GM12878 (cell line): ENCODE results near the gene PDE8B. TPM values are rescaled to one million over a fixed set of nuclear protein-coding genes. Genes with fewer than 3 reads are reported as not detected.
A peak's percentile ranks its signal among the peaks of the same experiment; 100 is the strongest.

ENCODE experiments used
- ATAC-seq: fragments of 200-7000 bp; cut with Tn5 transposase; 3 replicates; pipeline ENCODE4 v1.9.1; 2020; ENCODE audit warnings: mild to moderate bottlenecking, moderate library complexity
- BruUV-seq: library from RNA; stranded (reverse); fragments of 400-500 nt; replicated peaks from 2 replicates; lab custom pipeline; 2021; lab: Mats Ljungman, UMichigan
- CTCF ChIA-PET: fragments of 300-600 bp; sonication (Branson Sonifier 250); formaldehyde crosslinking; extraction: SDS; loops from one replicate; lab custom pipeline; 2021; ENCODE audit warnings: inconsistent platforms; lab: Yijun Ruan, JAX
- POLR2A ChIA-PET: fragments of 350-600 bp; formaldehyde crosslinking; extraction: SDS; loops from one replicate; lab custom pipeline; 2021; ENCODE audit warnings: inconsistent platforms; lab: Charles Lee
- RAD21 ChIA-PET: fragments of 300-600 bp; sonication (Branson Sonifier 250); formaldehyde crosslinking; loops from one replicate; lab custom pipeline; 2023; ENCODE audit warnings: antibody characterized with exemption; ENCODE audit not compliant: unreplicated experiment; lab: Charles Lee
- SMC1A ChIA-PET: fragments of 300-600 bp; sonication (Branson Sonifier 250); formaldehyde crosslinking; loops from one replicate; lab custom pipeline; 2023; ENCODE audit not compliant: unreplicated experiment, uncharacterized antibody; lab: Charles Lee
- DNase-seq: peaks from one replicate; pipeline ENCODE4 v3.0.0-alpha.2; 2011; ENCODE audit warnings: low read depth, low spot score
- FAIRE-seq: peaks from 3 replicates; lab custom pipeline; 2011; peaks lifted over from hg19 to GRCh38; lab: Jason Lieb, UNC
- H2AFZ ChIP-seq: 2 replicates; pipeline ENCODE4 v1.6.0; 2011; ENCODE audit warnings: low read depth, low read length, control low read depth; ENCODE audit not compliant: control insufficient read depth
- H3K27ac ChIP-seq: 2 replicates; pipeline ENCODE4 v1.5.1; 2011; ENCODE audit warnings: control low read depth; ENCODE audit not compliant: control insufficient read depth, insufficient read depth
- H3K27me3 ChIP-seq, 2 experiments: replicated peaks in 1 of 2; 2 replicates each; pipeline versions ENCODE4 v1.6.0 to v1.6.1; 2011; ENCODE audit warnings: low read length in 1 of 2; ENCODE audit not compliant: control insufficient read depth in 2 of 2, insufficient read depth in 2 of 2
- H3K36me3 ChIP-seq, 2 experiments: 2 replicates each; pipeline ENCODE4 v1.5.1; 2011; ENCODE audit warnings: low read length in 1 of 2; ENCODE audit not compliant: control insufficient read depth in 2 of 2, insufficient read depth in 2 of 2
- H3K4me1 ChIP-seq: 2 replicates; pipeline ENCODE4 v1.6.1; 2011; ENCODE audit warnings: mild to moderate bottlenecking, low read length, moderate library complexity, mixed read lengths; ENCODE audit not compliant: control insufficient read depth, insufficient read depth
- H3K4me2 ChIP-seq: 2 replicates; pipeline ENCODE4 v1.6.0; 2011; ENCODE audit warnings: control low read depth; ENCODE audit not compliant: control insufficient read depth, insufficient read depth
- H3K4me3 ChIP-seq: fragments of 200-600 bp; sonication (generic); 2 replicates; pipeline ENCODE4 v1.5.1; 2016
- H3K79me2 ChIP-seq: 2 replicates; pipeline ENCODE4 v1.6.0; 2011; ENCODE audit warnings: low read length; ENCODE audit not compliant: control insufficient read depth, insufficient read depth
- H3K9ac ChIP-seq: 2 replicates; pipeline ENCODE4 v1.8.0; 2011; ENCODE audit warnings: low read length, control low read depth, mixed read lengths; ENCODE audit not compliant: control insufficient read depth, insufficient read depth
- H3K9me3 ChIP-seq: replicated peaks from 3 replicates; pipeline ENCODE4 v1.5.1; 2011; ENCODE audit warnings: mild to moderate bottlenecking, low read length; ENCODE audit not compliant: control insufficient read depth, insufficient read depth
- H4K20me1 ChIP-seq: 2 replicates; pipeline ENCODE4 v1.6.0; 2011; ENCODE audit not compliant: control insufficient read depth, insufficient read depth
- CBFB ChIP-seq: IDR thresholded peaks from 2 replicates; pipeline ENCODE4 v1.6.1; 2016; ENCODE audit warnings: antibody characterized with exemption, low read depth
- CREB1 ChIP-seq: IDR thresholded peaks from 2 replicates; pipeline ENCODE4 v1.6.1; 2012; ENCODE audit warnings: low read depth, mild to moderate bottlenecking, inconsistent platforms
- ESRRA ChIP-seq: IDR thresholded peaks from 2 replicates; pipeline ENCODE4 v1.6.1; 2012; ENCODE audit warnings: mild to moderate bottlenecking, low read length, improper control_type of control experiment
- IKZF2 ChIP-seq, 2 experiments: fragments of 450-650 bp; IDR thresholded peaks; 2 replicates each; pipeline ENCODE4 v1.6.1; 2017; ENCODE audit warnings: mild to moderate bottlenecking in 2 of 2, moderate library complexity in 2 of 2
- NRF1 ChIP-seq: conservative IDR thresholded peaks from 2 replicates; pipeline ENCODE4 v1.6.1; 2011; ENCODE audit warnings: mild to moderate bottlenecking, low read depth, low read length, improper control_type of control experiment
- PML ChIP-seq: IDR thresholded peaks from 2 replicates; pipeline ENCODE4 v1.6.1; 2012; ENCODE audit warnings: low read length, inconsistent platforms
- POLR2AphosphoS5 ChIP-seq: IDR thresholded peaks from 2 replicates; pipeline ENCODE4 v1.6.1; 2011; ENCODE audit warnings: mild to moderate bottlenecking, low read length, inconsistent platforms
- RAD21 ChIP-seq: IDR thresholded peaks from 2 replicates; pipeline ENCODE4 v1.6.1; 2011; ENCODE audit warnings: mild to moderate bottlenecking, low read depth, low read length, moderate library complexity; ENCODE audit not compliant: insufficient read depth
- SMC3 ChIP-seq: IDR thresholded peaks from 2 replicates; pipeline ENCODE4 v1.6.1; 2011; ENCODE audit warnings: low read length, improper control_type of control experiment, borderline replicate concordance
- SP1 ChIP-seq: IDR thresholded peaks from one replicate; pipeline ENCODE4 v1.6.1; 2011; ENCODE audit warnings: low read depth, low read length
- WGBS: methylation state at CpG from one replicate; pipeline ENCODE4 v1.1.6; 2016; ENCODE audit warnings: low lambda C conversion rate; ENCODE audit not compliant: insufficient replicate concordance, insufficient coverage; ENCODE audit errors: missing lambda C conversion rate; 5-methylcytosine and 5-hydroxymethylcytosine counted together
- in situ Hi-C: fragments of 300-500 bp; cut with MboI; formaldehyde crosslinking; loops from 9 replicates; pipeline ENCODE4 v1.14.3; 2018; ENCODE audit warnings: mixed read lengths
- intact Hi-C: fragments of 100-400 bp; cut with micrococcal nuclease; formaldehyde crosslinking; loops from one replicate; pipeline ENCODE4 v1.14.2; 2022; ENCODE audit not compliant: unreplicated experiment
- polyA plus RNA-seq, 11 experiments: library from polyadenylated mRNA; depleted of rRNA in 4 of 11; unstranded in 6 of 11; stranded (reverse) in 5 of 11; fragments of >200 nt; fragmentation: Nextera tagmentation in 4 of 11; fragmentation: Illumina TruSeq in 1 of 11; extraction: Ambion mirVana in 4 of 11; extraction: Trizol in 1 of 11; gene quantifications; 1 replicate in 1 of 11; 2 replicates in 10 of 11; pipeline versions ENCODE4 v1.2.1 to v1.2.3, GENCODE V29; 2011 to 2016; ENCODE audit warnings: inconsistent platforms in 2 of 11, missing spikeins in 2 of 11, low read depth in 1 of 11
- total RNA-seq, 4 experiments: library from RNA; depleted of rRNA in 3 of 4; stranded (reverse); fragments of >200 nt in 3 of 4; fragmentation: Illumina TruSeq in 1 of 4; extraction: Trizol in 1 of 4; gene quantifications; 2 replicates each; pipeline versions ENCODE4 v1.2.1 to v1.2.3, GENCODE V29; 2013 to 2021
- TF ChIP-seq, protein P1 (sequence below): fragments of 450-650 bp; IDR thresholded peaks from 2 replicates; pipeline ENCODE4 v1.6.1; 2018; ENCODE audit warnings: mild to moderate bottlenecking, low read depth, moderate library complexity; ENCODE audit not compliant: partially characterized antibody
- TF ChIP-seq, protein P2 (sequence below), 3 experiments: IDR thresholded peaks in 2 of 3; conservative IDR thresholded peaks in 1 of 3; 2 replicates each; pipeline ENCODE4 v1.5.1; 2011; ENCODE audit warnings: low read depth in 3 of 3, low read length in 3 of 3, mild to moderate bottlenecking in 3 of 3, control low read depth in 2 of 3, moderate library complexity in 2 of 3, inconsistent platforms in 1 of 3, mixed read lengths in 1 of 3; ENCODE audit not compliant: control insufficient read depth in 2 of 3, insufficient read depth in 1 of 3; ENCODE audit errors: extremely low read depth in 1 of 3

The PDE8B gene
- total and polyA plus RNA-seq, 10 of the 15 experiments (the other 5 are each of a cell fraction or from before 2014, with no cell fraction given): 0.03 to 0.44 (median 0.20) TPM; not detected in 3

DNA sequence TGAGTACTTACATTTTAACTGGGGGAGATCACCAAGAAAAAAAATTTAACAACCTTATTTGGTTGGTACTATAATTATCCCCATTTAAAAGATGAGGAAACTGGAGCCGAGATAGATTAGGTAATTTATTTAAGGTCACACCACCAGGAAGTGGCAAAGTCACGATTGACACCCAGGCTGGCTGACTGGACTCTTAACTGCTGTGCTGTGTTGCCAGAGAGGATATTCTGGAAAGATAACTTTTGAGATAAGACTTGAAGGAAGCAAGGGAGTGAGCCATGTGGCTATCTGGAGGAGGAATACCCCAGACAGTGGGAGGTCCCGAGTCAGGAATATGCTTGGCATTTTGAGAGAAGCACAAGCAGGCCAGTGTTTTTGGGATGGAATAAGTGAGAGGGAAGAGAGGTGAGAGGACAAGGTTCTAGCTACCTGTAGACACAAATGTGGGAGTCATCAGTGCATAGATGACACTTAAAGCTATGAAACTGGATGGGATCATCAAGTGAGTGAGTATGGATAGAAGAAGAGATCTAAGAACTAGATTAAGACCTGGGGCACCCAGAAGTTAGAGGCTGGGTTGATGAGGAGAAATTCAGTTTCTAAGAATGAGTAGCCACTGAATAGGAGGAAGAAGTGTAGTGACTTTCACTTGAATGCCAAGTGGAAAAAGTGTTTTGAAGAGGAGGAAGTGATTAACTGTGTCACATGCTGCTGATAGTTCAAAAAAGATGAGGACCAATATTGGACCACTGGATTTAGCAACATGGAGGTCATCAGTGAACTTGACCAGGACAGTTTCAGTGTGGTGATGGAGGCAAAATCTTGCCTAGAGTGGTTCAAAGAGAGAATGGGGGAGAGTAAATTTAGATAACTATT, 25.6 kb downstream of the PDE8B start (continued):
- TF ChIP-seq, protein P1, sequence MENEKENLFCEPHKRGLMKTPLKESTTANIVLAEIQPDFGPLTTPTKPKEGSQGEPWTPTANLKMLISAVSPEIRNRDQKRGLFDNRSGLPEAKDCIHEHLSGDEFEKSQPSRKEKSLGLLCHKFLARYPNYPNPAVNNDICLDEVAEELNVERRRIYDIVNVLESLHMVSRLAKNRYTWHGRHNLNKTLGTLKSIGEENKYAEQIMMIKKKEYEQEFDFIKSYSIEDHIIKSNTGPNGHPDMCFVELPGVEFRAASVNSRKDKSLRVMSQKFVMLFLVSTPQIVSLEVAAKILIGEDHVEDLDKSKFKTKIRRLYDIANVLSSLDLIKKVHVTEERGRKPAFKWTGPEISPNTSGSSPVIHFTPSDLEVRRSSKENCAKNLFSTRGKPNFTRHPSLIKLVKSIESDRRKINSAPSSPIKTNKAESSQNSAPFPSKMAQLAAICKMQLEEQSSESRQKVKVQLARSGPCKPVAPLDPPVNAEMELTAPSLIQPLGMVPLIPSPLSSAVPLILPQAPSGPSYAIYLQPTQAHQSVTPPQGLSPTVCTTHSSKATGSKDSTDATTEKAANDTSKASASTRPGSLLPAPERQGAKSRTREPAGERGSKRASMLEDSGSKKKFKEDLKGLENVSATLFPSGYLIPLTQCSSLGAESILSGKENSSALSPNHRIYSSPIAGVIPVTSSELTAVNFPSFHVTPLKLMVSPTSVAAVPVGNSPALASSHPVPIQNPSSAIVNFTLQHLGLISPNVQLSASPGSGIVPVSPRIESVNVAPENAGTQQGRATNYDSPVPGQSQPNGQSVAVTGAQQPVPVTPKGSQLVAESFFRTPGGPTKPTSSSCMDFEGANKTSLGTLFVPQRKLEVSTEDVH: no peak
- TF ChIP-seq RAD21 (no peak), POLR2AphosphoS5 (no peak), CREB1 (no peak), ESRRA (no peak)

DNA sequence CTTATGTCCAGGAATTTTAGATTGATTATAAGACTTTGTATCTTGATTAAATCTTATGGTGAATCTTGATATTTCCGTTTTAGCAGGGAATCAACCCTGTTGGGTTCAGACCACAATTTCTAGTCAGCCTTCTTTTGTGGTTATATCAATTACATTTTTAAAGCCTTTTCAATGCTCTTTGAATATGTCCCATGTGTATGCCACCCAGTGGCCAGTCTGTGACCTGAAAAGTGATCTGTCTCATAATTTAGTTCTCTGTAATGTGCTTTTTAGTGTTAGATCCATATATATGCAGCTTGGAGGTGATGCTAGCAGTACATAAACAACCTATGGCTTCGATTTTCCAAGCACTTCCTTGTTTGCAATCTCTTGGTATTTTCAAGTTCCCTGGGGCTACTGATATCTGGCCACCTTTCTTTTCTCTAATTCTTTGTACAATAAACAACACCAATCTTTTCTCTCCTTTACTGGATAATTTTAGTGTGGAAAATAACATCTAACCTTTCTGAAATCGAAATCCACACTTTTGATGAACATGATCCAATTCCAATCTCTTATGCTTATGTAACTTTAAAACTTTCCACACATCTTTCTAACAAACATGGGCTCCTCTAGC, 28.8 kb downstream of the PDE8B start:
- FAIRE-seq (no peak), ATAC-seq (peak; percentile 66), DNase-seq (no peak)
- no TSS peak for BruUV-seq
- TF ChIP-seq, protein P2, sequence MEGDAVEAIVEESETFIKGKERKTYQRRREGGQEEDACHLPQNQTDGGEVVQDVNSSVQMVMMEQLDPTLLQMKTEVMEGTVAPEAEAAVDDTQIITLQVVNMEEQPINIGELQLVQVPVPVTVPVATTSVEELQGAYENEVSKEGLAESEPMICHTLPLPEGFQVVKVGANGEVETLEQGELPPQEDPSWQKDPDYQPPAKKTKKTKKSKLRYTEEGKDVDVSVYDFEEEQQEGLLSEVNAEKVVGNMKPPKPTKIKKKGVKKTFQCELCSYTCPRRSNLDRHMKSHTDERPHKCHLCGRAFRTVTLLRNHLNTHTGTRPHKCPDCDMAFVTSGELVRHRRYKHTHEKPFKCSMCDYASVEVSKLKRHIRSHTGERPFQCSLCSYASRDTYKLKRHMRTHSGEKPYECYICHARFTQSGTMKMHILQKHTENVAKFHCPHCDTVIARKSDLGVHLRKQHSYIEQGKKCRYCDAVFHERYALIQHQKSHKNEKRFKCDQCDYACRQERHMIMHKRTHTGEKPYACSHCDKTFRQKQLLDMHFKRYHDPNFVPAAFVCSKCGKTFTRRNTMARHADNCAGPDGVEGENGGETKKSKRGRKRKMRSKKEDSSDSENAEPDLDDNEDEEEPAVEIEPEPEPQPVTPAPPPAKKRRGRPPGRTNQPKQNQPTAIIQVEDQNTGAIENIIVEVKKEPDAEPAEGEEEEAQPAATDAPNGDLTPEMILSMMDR (IDR thresholded peaks at IDR 0.05 in 2 of 3, conservative IDR thresholded peaks at IDR 0.05 in 1 of 3; ENCODE audit: control insufficient read depth in 2 of 3, extremely low read depth in 1 of 3, insufficient read depth in 1 of 3, low read depth in 3 of 3, low read length in 3 of 3): peak; percentile 34 to 46 (median 34); a peak in 4 of 6 replicates
- no peak for TF ChIP-seq CBFB
- no peak for TF ChIP-seq SP1
- no peak for TF ChIP-seq IKZF2 (IDR thresholded peaks at IDR 0.05)
- no peak for TF ChIP-seq PML
- TF ChIP-seq NRF1: no peak
- peak; percentile 42; the same call in 1 of the 2 replicates for TF ChIP-seq SMC3
- TF ChIP-seq RAD21: peak; percentile 22; the same call in 1 of the 2 replicates
- H3K4me1 ChIP-seq: no peaks in the 10 kb centered on the region
- no peak overlapping the region for H2AFZ ChIP-seq
- H3K36me3 ChIP-seq: no peaks in the 10 kb centered on the region
- POLR2A ChIA-PET: no interaction called here
- WGBS: 0% methylated on average over 3 of the region's 3 CpGs
- H3K27me3 ChIP-seq: 0 out of 4 replicates have a peak, but pooled peaks cover 0 to 2% of the 10 kb centered on the region in 2 experiments
- in situ Hi-C loops (no loop called here), intact Hi-C loops (no loop called here)
- H3K4me2 ChIP-seq: no peak overlapping the region
- CTCF ChIA-PET: interaction anchor here (0.6 to 1.9 kb wide), 8 partner anchors 31 to 253 kb away, joined by 3 to 7 read pairs (median 3); partner anchors contain the start of gene WDR41
- RAD21 ChIA-PET: interaction anchor here (1.6 kb wide), 1 partner anchor 21 kb away, joined by 5 read pairs; no protein-coding TSS in a partner anchor
- H3K27ac ChIP-seq: no peak overlapping the region
- SMC1A ChIA-PET: interaction anchor here (1.0 to 1.6 kb wide), 3 partner anchors 21 to 253 kb away, joined by 3 read pairs; partner anchors contain the start of gene WDR41
- H3K9me3 ChIP-seq: no peaks in the 10 kb centered on the region
- H3K9ac ChIP-seq: no peak overlapping the region
- no peaks in the 10 kb centered on the region for H3K79me2 ChIP-seq
- no peak overlapping the region for H3K4me3 ChIP-seq
- no peaks in the 10 kb centered on the region for H4K20me1 ChIP-seq
